ENCODE measurements around the gene LY86.

The LY86 gene

GRCh38 chr6:6701864-6702263 is 113.3 kb downstream of the LY86 start:
- Histone ChIP-seq H3K36me3 (replicated peaks; ENCODE audit: low read depth, low read length) (no peaks in the 10 kb centered on the region), H2AFZ (ENCODE audit: low read depth, low read length) (no peak overlapping the region), H3K4me2 (ENCODE audit: low read length) (no peak overlapping the region), H3K4me1 (ENCODE audit: low read length) (no peaks in the 10 kb centered on the region), H4K20me1 (ENCODE audit: insufficient read depth, low read length) (no peaks in the 10 kb centered on the region), H3K27ac (ENCODE audit: low read length) (no peak overlapping the region), H3K9me3 (ENCODE audit: insufficient read depth, low read length) (no peaks in the 10 kb centered on the region), H3K79me2 (ENCODE audit: low read length) (no peaks in the 10 kb centered on the region), H3K9ac (ENCODE audit: low read length) (no peak overlapping the region), H3K27me3 (ENCODE audit: low read depth, low read length) (no peaks in the 10 kb centered on the region; the same call in 1 of the 2 replicates), H3K4me3 (ENCODE audit: low read length) (no peak overlapping the region)
- TF ChIP-seq CTCF (IDR thresholded peaks at IDR 0.05; ENCODE audit: low read depth, low read length) = no peak
- TF ChIP-seq EZH2phosphoT487 (IDR thresholded peaks at IDR 0.05; ENCODE audit: low read depth) = no peak

DNA sequence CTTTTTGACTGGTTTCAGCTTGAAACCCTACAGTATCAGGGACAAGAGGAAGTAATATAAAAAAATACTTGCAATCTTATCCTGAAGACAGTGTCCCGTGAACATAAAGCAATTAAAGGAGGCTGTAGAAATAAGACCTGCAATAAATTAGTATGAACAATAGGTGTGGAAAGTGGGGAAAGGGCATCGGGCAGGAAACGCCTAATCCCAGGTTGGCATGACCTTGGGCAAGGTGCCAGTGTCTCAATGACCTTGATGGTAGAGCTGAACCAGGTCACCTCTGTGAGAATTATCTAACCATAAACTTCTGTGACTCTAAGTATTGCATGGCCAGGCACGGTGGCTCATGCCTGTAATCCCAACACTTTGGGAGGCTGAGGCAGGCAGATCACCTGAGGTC is 115.2 kb downstream of the LY86 start:
- Histone ChIP-seq H3K79me2 (ENCODE audit: low read length) (no peaks in the 10 kb centered on the region), H3K9ac (ENCODE audit: low read length) (no peak overlapping the region), H3K4me2 (ENCODE audit: low read length) (no peak overlapping the region), H3K27ac (ENCODE audit: low read length) (no peak overlapping the region), H3K4me1 (ENCODE audit: low read length) (no peaks in the 10 kb centered on the region), H3K27me3 (ENCODE audit: low read depth, low read length) (peaks cover 14% of the 10 kb centered on the region), H4K20me1 (ENCODE audit: insufficient read depth, low read length) (no peaks in the 10 kb centered on the region), H3K36me3 (replicated peaks; ENCODE audit: low read depth, low read length) (no peaks in the 10 kb centered on the region), H3K4me3 (ENCODE audit: low read length) (no peak overlapping the region), H2AFZ (ENCODE audit: low read depth, low read length) (no peak overlapping the region), H3K9me3 (ENCODE audit: insufficient read depth, low read length) (no peaks in the 10 kb centered on the region)
- no peak for TF ChIP-seq CTCF (IDR thresholded peaks at IDR 0.05; ENCODE audit: low read depth, low read length)
- no peak for TF ChIP-seq EZH2phosphoT487 (IDR thresholded peaks at IDR 0.05; ENCODE audit: low read depth)
